Karpas-422 (cell line): ENCODE measurements around the gene PCDHB11. TPM values are rescaled to one million over a fixed set of nuclear protein-coding genes. Genes with fewer than 3 reads are reported as not detected.
"Not testable (repeated sequence)": the region's sequence is repeated elsewhere in the genome, so short reads cannot be mapped to it uniquely, and the experiment has no call there.

ENCODE experiments used
- DNase-seq: peaks from one replicate; pipeline ENCODE4 v3.0.0-alpha.2; 2015
- H2AFZ ChIP-seq: fragments of 200-600 bp; sonication (generic); 2 replicates; pipeline ENCODE4 v1.6.1; 2014; ENCODE audit warnings: antibody characterized with exemption, low read length, mixed read lengths
- H3K27ac ChIP-seq: fragments of 200-600 bp; sonication (generic); 2 replicates; pipeline ENCODE4 v1.5.1; 2014; ENCODE audit warnings: mild to moderate bottlenecking, low read length, moderate library complexity
- H3K27me3 ChIP-seq: fragments of 200-600 bp; sonication (generic); 2 replicates; pipeline ENCODE4 v1.6.1; 2014; ENCODE audit warnings: low read length, mixed read lengths
- H3K36me3 ChIP-seq: fragments of 200-600 bp; sonication (generic); 2 replicates; pipeline ENCODE4 v1.6.1; 2014; ENCODE audit warnings: low read length, mixed read lengths; ENCODE audit not compliant: insufficient read depth
- H3K4me1 ChIP-seq: fragments of 200-600 bp; sonication (generic); 2 replicates; pipeline ENCODE4 v1.6.1; 2014; ENCODE audit warnings: mild to moderate bottlenecking, low read length, mixed read lengths
- H3K4me2 ChIP-seq: fragments of 200-600 bp; sonication (generic); 2 replicates; pipeline ENCODE4 v1.6.1; 2014; ENCODE audit warnings: low read length, low read depth, mild to moderate bottlenecking; ENCODE audit not compliant: poor library complexity, severe bottlenecking
- H3K4me3 ChIP-seq: fragments of 200-600 bp; sonication (generic); 2 replicates; pipeline ENCODE4 v1.5.1; 2014; ENCODE audit warnings: mild to moderate bottlenecking, antibody characterized with exemption, low read length, mixed read lengths
- H3K79me2 ChIP-seq: fragments of 200-600 bp; sonication (generic); 2 replicates; pipeline ENCODE4 v1.6.1; 2014; ENCODE audit warnings: mild to moderate bottlenecking, low read length, mixed read lengths
- H3K9ac ChIP-seq: fragments of 200-600 bp; sonication (generic); 2 replicates; pipeline ENCODE4 v1.6.0; 2014; ENCODE audit warnings: low read length
- H3K9me2 ChIP-seq: fragments of 200-600 bp; sonication (generic), shearing (Covaris generic); replicated peaks from 2 replicates; pipeline ENCODE4 v1.6.0; 2014; ENCODE audit warnings: mild to moderate bottlenecking, low read length, moderate library complexity; ENCODE audit not compliant: insufficient read depth
- H3K9me3 ChIP-seq: fragments of 300-700, 200-600 bp; sonication (generic); 2 replicates; pipeline ENCODE4 v1.6.1; 2014; ENCODE audit warnings: low read length, mixed read lengths
- H4K20me1 ChIP-seq: fragments of 200-600 bp; sonication (generic); 2 replicates; pipeline ENCODE4 v1.6.1; 2014; ENCODE audit warnings: mild to moderate bottlenecking, antibody characterized with exemption, low read length, low read depth; ENCODE audit not compliant: insufficient read depth
- total RNA-seq: library from RNA; depleted of rRNA; stranded (reverse); fragments of >200 nt; shearing (Covaris generic); gene quantifications from 2 replicates; pipeline ENCODE4 v1.2.3, GENCODE V29; 2014; ENCODE audit warnings: low replicate concordance

The PCDHB11 gene
- total RNA-seq, 1 experiment from 2014 or later: not detected

DNA sequence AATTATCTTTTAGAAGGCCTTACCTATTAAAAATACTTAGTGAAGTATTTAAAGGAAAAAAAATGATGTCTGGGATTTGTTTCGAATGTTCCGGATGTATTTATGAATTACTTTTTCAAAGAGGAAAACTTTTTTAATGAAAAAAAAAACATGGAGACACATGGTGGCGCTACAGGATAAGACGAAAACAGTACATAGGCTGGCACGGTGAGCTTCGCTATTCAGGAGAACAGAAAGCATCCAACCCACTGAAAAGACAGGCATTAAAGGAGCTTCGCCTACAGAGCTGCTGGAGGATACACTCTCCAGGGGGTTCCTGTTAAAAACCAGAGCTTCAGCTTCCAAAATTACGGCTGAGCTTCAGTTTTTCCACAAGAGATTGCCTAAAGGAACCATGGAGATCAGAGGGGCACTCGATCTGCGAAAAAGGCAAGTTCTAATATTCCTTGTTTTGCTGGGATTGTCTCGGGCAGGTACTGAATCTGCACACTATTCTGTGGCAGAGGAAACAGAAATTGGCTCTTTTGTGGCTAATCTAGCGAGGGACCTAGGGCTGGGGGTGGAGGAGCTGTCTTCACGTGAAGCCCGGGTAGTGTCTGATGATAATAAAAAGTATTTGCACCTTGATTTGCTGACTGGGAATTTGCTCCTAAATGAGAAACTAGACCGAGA lies 23.8 kb downstream of the PCDHB11 start, which contains the start of gene PCDHB14:
Gene PCDHB14 (plus strand): TSS at position 232 of the 672 bp plus-strand sequence. CDS start 163 bp downstream, at position 395.
- Histone ChIP-seq H3K27me3 (0 out of 2 replicates have a peak, but pooled peaks cover 2% of the 10 kb centered on the region), H3K36me3 (no peaks in the 10 kb centered on the region), H3K4me1 (peaks cover 13% of the 10 kb centered on the region), H4K20me1 (no peaks in the 10 kb centered on the region), H3K9me2 (no peaks in the 10 kb centered on the region), H3K4me3 (peak within 1 kb of the TSS; percentile 66), H3K79me2 (no peaks in the 10 kb centered on the region), H3K27ac (no peak within 1 kb of the TSS), H3K9me3 (no peaks in the 10 kb centered on the region), H3K9ac (peak within 1 kb of the TSS; percentile 69), H3K4me2 (peak within 1 kb of the TSS; percentile 74), H2AFZ (peak within 1 kb of the TSS; percentile 88)
- peak; percentile 87 for DNase-seq

DNA sequence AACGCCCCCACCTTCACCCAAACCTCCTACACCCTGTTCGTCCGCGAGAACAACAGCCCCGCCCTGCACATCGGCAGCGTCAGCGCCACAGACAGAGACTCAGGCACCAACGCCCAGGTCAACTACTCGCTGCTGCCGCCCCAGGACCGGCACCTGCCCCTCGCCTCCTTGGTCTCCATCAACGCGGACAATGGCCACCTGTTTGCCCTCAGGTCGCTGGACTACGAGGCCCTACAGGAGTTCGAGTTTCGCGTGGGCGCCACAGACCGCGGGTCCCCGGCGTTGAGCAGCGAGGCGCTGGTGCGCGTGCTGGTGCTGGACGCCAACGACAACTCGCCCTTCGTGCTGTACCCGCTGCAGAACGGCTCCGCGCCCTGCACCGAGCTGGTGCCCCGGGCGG lies 25.4 kb downstream of the PCDHB11 start:
- not testable (repeated sequence) for H3K4me2 ChIP-seq, H3K27me3 ChIP-seq, H3K36me3 ChIP-seq, H4K20me1 ChIP-seq, H3K9me2 ChIP-seq, H2AFZ ChIP-seq, H3K9me3 ChIP-seq, H3K9ac ChIP-seq, H3K4me3 ChIP-seq, H3K27ac ChIP-seq, DNase-seq, H3K79me2 ChIP-seq
- H3K4me1 ChIP-seq: peaks cover 13% of the 10 kb centered on the region

DNA sequence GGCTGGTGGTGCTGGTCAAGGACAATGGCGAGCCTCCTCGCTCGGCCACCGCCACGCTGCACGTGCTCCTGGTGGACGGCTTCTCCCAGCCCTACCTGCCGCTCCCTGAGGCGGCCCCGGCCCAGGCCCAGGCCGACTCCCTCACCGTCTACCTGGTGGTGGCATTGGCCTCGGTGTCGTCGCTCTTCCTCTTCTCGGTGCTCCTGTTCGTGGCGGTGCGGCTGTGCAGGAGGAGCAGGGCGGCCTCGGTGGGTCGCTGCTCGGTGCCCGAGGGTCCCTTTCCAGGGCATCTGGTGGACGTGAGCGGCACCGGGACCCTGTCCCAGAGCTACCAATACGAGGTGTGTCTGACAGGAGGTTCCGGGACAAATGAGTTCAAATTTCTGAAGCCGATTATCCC lies 26.0 kb downstream of the PCDHB11 start:
- not testable (repeated sequence) for H3K27ac ChIP-seq, H3K9me3 ChIP-seq, DNase-seq, H3K4me3 ChIP-seq, H3K79me2 ChIP-seq, H4K20me1 ChIP-seq, H3K4me2 ChIP-seq, H3K9me2 ChIP-seq, H3K27me3 ChIP-seq, H2AFZ ChIP-seq, H3K9ac ChIP-seq, H3K36me3 ChIP-seq
- peaks cover 13% of the 10 kb centered on the region for H3K4me1 ChIP-seq

GRCh38 chr5:141234109-141234667 lies 34.8 kb downstream of the PCDHB11 start:
- Histone ChIP-seq H3K4me1 (no peaks in the 10 kb centered on the region), H4K20me1 (no peaks in the 10 kb centered on the region), H3K9me3 (peaks cover 4% of the 10 kb centered on the region; the same call in 1 of the 2 replicates), H3K4me3 (no peak overlapping the region), H3K4me2 (no peak overlapping the region), H3K27me3 (no peaks in the 10 kb centered on the region), H2AFZ (no peak overlapping the region), H3K36me3 (no peaks in the 10 kb centered on the region), H3K79me2 (no peaks in the 10 kb centered on the region), H3K9ac (no peak overlapping the region), H3K9me2 (no peaks in the 10 kb centered on the region), H3K27ac (no peak overlapping the region)
- no peak for DNase-seq

GRCh38 chr5:141235922-141236321 lies 36.5 kb downstream of the PCDHB11 start:
- not testable (repeated sequence) for H3K27me3 ChIP-seq, H3K4me1 ChIP-seq, H3K9me3 ChIP-seq

DNA sequence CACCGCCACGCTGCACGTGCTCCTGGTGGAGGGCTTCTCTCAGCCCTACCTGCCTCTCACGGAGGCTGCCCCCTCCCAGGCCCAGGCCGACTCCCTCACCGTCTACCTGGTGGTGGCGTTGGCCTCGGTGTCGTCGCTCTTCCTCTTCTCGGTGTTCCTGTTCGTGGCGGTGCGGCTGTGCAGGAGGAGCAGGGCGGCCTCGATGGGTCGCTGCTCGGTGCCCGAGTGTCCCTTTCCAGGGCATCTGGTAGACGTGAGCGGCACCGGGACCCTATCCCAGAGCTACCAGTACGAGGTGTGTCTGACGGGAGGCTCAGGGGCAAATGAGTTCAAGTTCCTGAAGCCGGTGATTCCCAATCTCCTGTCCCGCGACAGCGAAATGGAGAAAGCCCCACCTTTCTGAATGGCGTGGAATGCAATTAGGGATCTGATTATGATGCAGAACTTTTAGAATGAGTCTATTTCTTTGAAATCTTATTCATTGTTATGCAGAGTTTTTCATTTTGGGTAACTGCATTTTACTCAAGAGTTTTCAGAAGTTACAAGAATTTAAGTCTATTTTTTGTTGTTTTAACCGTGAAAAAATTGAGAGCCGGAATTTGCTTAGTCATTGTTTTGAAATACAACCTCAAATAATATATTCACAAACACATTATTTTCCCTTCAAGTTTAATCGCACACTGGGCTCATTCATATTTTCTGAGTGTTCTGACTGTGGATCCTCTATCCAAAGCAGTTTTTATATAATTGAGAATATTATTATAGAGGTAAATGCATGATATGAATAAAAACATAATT lies 37.3 kb downstream of the PCDHB11 start:
- H3K4me2 ChIP-seq: no peak overlapping the region
- no peak overlapping the region for H3K27ac ChIP-seq
- H2AFZ ChIP-seq: no peak overlapping the region
- H3K9ac ChIP-seq: no peak overlapping the region
- H3K79me2 ChIP-seq: no peaks in the 10 kb centered on the region
- H4K20me1 ChIP-seq: no peaks in the 10 kb centered on the region
- peaks cover 4% of the 10 kb centered on the region for H3K9me3 ChIP-seq
- no peaks in the 10 kb centered on the region for H3K9me2 ChIP-seq
- H3K36me3 ChIP-seq: no peaks in the 10 kb centered on the region
- no peak overlapping the region for H3K4me3 ChIP-seq
- H3K27me3 ChIP-seq: no peaks in the 10 kb centered on the region
- DNase-seq: no peak
- no peaks in the 10 kb centered on the region for H3K4me1 ChIP-seq

More at GRCh38 chr5:141235922-141236321, 36.5 kb downstream of the PCDHB11 start:
- not testable (repeated sequence) for H3K79me2 ChIP-seq, H3K4me2 ChIP-seq, H3K9me2 ChIP-seq, H3K27ac ChIP-seq, H2AFZ ChIP-seq, H3K9ac ChIP-seq, H3K36me3 ChIP-seq, H3K4me3 ChIP-seq, H4K20me1 ChIP-seq, DNase-seq

GRCh38 chr5:141241496-141241895 lies 42.1 kb downstream of the PCDHB11 start:
- no peaks in the 10 kb centered on the region for H3K79me2 ChIP-seq
- no peaks in the 10 kb centered on the region for H3K36me3 ChIP-seq
- H3K9me3 ChIP-seq: peaks cover 11% of the 10 kb centered on the region
- no peak overlapping the region for H3K27ac ChIP-seq
- no peak overlapping the region for H2AFZ ChIP-seq
- H3K4me2 ChIP-seq: no peak overlapping the region
- no peak overlapping the region for H3K4me3 ChIP-seq
- H4K20me1 ChIP-seq: no peaks in the 10 kb centered on the region
- H3K9me2 ChIP-seq: no peaks in the 10 kb centered on the region
- no peaks in the 10 kb centered on the region for H3K4me1 ChIP-seq
- no peak for DNase-seq
- H3K9ac ChIP-seq: no peak overlapping the region
- H3K27me3 ChIP-seq: no peaks in the 10 kb centered on the region

DNA sequence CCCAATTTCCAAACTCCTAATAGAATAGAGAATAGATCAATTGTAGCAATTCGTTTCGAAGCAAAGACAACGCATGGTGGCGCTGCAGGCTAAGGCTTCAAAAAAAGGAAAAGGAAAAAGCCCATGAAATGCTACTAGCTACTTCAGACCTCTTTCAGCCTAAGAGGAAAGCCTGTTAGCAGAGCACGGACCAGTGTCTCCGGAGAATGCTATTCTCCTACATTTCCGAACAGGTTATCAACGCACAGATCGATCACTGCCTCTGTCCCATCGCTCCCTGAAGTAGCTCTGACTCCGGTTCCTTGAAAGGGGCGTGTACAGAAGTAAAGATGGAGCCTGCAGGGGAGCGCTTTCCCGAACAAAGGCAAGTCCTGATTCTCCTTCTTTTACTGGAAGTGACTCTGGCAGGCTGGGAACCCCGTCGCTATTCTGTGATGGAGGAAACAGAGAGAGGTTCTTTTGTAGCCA lies 45.9 kb downstream of the PCDHB11 start, which contains the start of gene PCDHB15:
Gene PCDHB15 (plus strand): TSS at position 146 of the 468 bp plus-strand sequence. CDS start 184 bp downstream, at position 330.
- DNase-seq: no peak
- no peak within 1 kb of the TSS for H2AFZ ChIP-seq
- H3K9ac ChIP-seq: no peak within 1 kb of the TSS
- no peaks in the 10 kb centered on the region for H3K9me2 ChIP-seq
- H3K36me3 ChIP-seq: no peaks in the 10 kb centered on the region
- H4K20me1 ChIP-seq: no peaks in the 10 kb centered on the region
- H3K4me1 ChIP-seq: no peaks in the 10 kb centered on the region
- no peak within 1 kb of the TSS for H3K4me3 ChIP-seq
- peaks cover 16% of the 10 kb centered on the region for H3K9me3 ChIP-seq
- H3K27me3 ChIP-seq: no peaks in the 10 kb centered on the region
- no peak within 1 kb of the TSS for H3K4me2 ChIP-seq
- no peaks in the 10 kb centered on the region for H3K79me2 ChIP-seq
- no peak within 1 kb of the TSS for H3K27ac ChIP-seq
